Measurements from ENCODE around the gene CCSER1. TPM values are rescaled to one million over a fixed set of nuclear protein-coding genes. Genes with fewer than 3 reads are reported as not detected.

The CCSER1 gene
- total and polyA plus RNA-seq, 7 donors: 0.06 to 2.5 (median 0.30) TPM

GRCh38 chr4:91298156-91298700 is 1171.0 kb downstream of the CCSER1 start:
- WGBS, 3 donors: 41 to 58% (median 49%) methylated on average over 3 of the region's 3 CpGs
- ATAC-seq: no peak
- TF ChIP-seq CTCF (IDR thresholded peaks at IDR 0.05): no peak
- H3K4me3 ChIP-seq: no peak overlapping the region
- H3K36me3 ChIP-seq (ENCODE audit: insufficient read depth in 1 of 2, low read depth in 1 of 2): no peaks in the 10 kb centered on the region
- DNase-seq: no peak
- H3K9me3 ChIP-seq: peaks cover 11% of the 10 kb centered on the region
- no peaks in the 10 kb centered on the region for H3K27me3 ChIP-seq (ENCODE audit: insufficient read depth in 3 of 3, low read length in 2 of 3)
- intact Hi-C loops (cut with DNase I): no loop called here
- no peaks in the 10 kb centered on the region for H3K4me1 ChIP-seq
- no peak overlapping the region for H3K27ac ChIP-seq

- H3K4me1 ChIP-seq: no peaks in the 10 kb centered on the region
- H3K27me3 ChIP-seq (ENCODE audit: insufficient read depth in 3 of 3, low read length in 2 of 3): no peaks in the 10 kb centered on the region
- 21 to 30% (median 25%) methylated on average over 1 of the region's 1 CpG for whole genome bisulfite sequencing, 3 donors
- TF ChIP-seq CTCF (IDR thresholded peaks at IDR 0.05): no peak
- ATAC-seq (no peak), DNase-seq (no peak)
- H3K9me3 ChIP-seq: peaks cover 11% of the 10 kb centered on the region
- intact Hi-C loops (cut with DNase I): no loop called here
- no peaks in the 10 kb centered on the region for H3K36me3 ChIP-seq (ENCODE audit: insufficient read depth in 1 of 2, low read depth in 1 of 2)
- no peak overlapping the region for H3K27ac ChIP-seq
- H3K4me3 ChIP-seq: no peak overlapping the region
Measured at GRCh38 chr4:91298824-91299223, 1171.6 kb downstream of the CCSER1 start.

GRCh38 chr4:91302120-91302519 is 1174.9 kb downstream of the CCSER1 start:
- no peak for TF ChIP-seq CTCF (IDR thresholded peaks at IDR 0.05)
- H3K36me3 ChIP-seq (ENCODE audit: insufficient read depth in 1 of 2, low read depth in 1 of 2): no peaks in the 10 kb centered on the region
- no peaks in the 10 kb centered on the region for H3K4me1 ChIP-seq
- no peak for ATAC-seq
- no peak overlapping the region for H3K4me3 ChIP-seq
- H3K9me3 ChIP-seq: no peaks in the 10 kb centered on the region
- DNase-seq: no peak
- no peaks in the 10 kb centered on the region for H3K27me3 ChIP-seq (ENCODE audit: insufficient read depth in 3 of 3, low read length in 2 of 3)
- H3K27ac ChIP-seq: no peak overlapping the region
- intact Hi-C loops (cut with DNase I): no loop called here
- WGBS, 3 donors: 62 to 76% (median 68%) methylated on average over 2 of the region's 2 CpGs

- Histone ChIP-seq H3K4me1 (no peaks in the 10 kb centered on the region), H3K36me3 (ENCODE audit: insufficient read depth in 1 of 2, low read depth in 1 of 2) (no peaks in the 10 kb centered on the region), H3K27ac (no peak overlapping the region), H3K4me3 (no peak overlapping the region), H3K27me3 (ENCODE audit: insufficient read depth in 3 of 3, low read length in 2 of 3) (no peaks in the 10 kb centered on the region), H3K9me3 (no peaks in the 10 kb centered on the region)
- intact Hi-C loops (cut with DNase I): no loop called here
- DNase-seq: no peak
- no peak for TF ChIP-seq CTCF (IDR thresholded peaks at IDR 0.05)
- WGBS, 3 donors: 34 to 46% (median 37%) methylated on average over 3 of the region's 3 CpGs
- no peak for ATAC-seq
Measured at GRCh38 chr4:91304292-91304691, 1177.1 kb downstream of the CCSER1 start.

GRCh38 chr4:91317434-91317833 is 1190.2 kb downstream of the CCSER1 start:
- intact Hi-C loops (cut with DNase I): no loop called here
- no peak overlapping the region for H3K27ac ChIP-seq
- H3K36me3 ChIP-seq (ENCODE audit: insufficient read depth in 1 of 2, low read depth in 1 of 2): no peaks in the 10 kb centered on the region
- no peaks in the 10 kb centered on the region for H3K9me3 ChIP-seq
- ATAC-seq (no peak), DNase-seq (no peak)
- no peaks in the 10 kb centered on the region for H3K27me3 ChIP-seq (ENCODE audit: insufficient read depth in 3 of 3, low read length in 2 of 3)
- H3K4me1 ChIP-seq: no peaks in the 10 kb centered on the region
- no peak overlapping the region for H3K4me3 ChIP-seq
- no peak for TF ChIP-seq CTCF (IDR thresholded peaks at IDR 0.05)
- 88 to 95% (median 91%) methylated on average over 4 of the region's 4 CpGs for WGBS, 3 donors
